Retinal pigment epithelial cell (primary cell): ENCODE results near the gene TRUB1.

Experiments used
- DNase-seq: peaks from one replicate; pipeline ENCODE4 v3.0.0-alpha.2; 2010; ENCODE audit warnings: low read depth
- H3K4me3 ChIP-seq: 2 replicates; pipeline ENCODE4 v1.5.1; 2011; ENCODE audit warnings: mild to moderate bottlenecking, low read length, control low read depth, moderate library complexity
- TF ChIP-seq, protein P1 (sequence below): conservative IDR thresholded peaks from 2 replicates; pipeline ENCODE4 v1.5.1; 2011; ENCODE audit warnings: low read depth, low read length, control low read depth, inconsistent platforms

The TRUB1 gene

DNA sequence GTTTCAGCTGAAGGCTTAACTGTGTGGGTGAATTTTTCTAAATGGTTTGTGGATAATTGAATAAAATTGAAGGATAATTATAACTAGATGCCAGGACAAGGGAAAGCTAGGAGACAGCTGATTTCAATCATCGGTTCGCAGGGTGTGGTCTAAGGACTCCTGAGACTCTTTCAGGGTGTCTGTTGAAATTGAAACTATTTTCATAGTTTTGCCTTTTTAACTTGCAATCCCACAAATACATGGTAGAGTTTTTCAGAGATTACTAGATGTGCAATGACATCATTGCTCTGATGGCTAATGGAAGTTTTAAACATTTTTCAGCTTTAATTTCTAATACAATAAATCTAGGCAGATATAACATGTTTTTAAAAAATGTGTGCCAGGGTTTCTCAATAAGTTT, 18.5 kb downstream of the TRUB1 start:
- DNase-seq = no peak
- no peak overlapping the region for H3K4me3 ChIP-seq
- TF ChIP-seq, protein P1, sequence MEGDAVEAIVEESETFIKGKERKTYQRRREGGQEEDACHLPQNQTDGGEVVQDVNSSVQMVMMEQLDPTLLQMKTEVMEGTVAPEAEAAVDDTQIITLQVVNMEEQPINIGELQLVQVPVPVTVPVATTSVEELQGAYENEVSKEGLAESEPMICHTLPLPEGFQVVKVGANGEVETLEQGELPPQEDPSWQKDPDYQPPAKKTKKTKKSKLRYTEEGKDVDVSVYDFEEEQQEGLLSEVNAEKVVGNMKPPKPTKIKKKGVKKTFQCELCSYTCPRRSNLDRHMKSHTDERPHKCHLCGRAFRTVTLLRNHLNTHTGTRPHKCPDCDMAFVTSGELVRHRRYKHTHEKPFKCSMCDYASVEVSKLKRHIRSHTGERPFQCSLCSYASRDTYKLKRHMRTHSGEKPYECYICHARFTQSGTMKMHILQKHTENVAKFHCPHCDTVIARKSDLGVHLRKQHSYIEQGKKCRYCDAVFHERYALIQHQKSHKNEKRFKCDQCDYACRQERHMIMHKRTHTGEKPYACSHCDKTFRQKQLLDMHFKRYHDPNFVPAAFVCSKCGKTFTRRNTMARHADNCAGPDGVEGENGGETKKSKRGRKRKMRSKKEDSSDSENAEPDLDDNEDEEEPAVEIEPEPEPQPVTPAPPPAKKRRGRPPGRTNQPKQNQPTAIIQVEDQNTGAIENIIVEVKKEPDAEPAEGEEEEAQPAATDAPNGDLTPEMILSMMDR = no peak

DNA sequence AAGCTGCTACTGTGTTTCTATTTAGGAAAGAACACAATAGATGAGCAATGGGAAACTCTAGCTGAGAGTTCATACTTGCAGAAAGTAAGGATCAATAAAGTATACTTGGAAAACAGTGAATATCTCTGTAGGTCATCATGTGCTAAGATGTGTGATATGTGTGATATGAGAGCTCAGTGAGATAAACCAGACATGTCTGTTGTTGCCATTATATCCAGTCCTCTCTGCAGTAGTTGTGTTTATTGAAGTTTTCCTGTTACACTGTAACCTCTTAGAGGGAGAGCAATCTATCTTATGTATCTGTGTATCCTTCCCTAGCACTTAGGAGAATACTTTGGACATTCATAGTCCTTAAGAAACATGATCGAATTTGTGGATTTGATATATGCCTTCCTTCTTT, 19.1 kb downstream of the TRUB1 start:
- no peak for DNase-seq
- H3K4me3 ChIP-seq = no peak overlapping the region
- TF ChIP-seq, protein P1 = no peak

DNA sequence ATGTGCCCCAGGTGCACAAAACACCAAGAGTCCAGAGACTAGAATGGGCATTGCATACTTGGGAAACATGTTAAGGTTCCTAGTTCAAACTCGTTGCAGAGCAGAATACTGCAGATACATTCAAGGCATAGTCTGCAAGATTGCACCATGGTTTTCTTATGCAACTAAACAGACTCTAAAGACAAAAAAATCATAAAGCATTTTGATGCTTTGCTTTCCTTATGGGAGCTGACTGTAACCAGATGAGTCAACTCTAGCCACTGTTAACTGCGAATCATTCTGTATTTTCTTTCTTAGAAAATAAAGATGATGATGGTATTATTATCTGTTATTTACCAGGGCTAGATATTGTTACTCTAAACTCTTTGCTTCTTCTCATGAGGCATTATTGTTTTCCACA, 19.7 kb downstream of the TRUB1 start:
- H3K4me3 ChIP-seq = no peak overlapping the region
- TF ChIP-seq, protein P1 = no peak
- DNase-seq = no peak

DNA sequence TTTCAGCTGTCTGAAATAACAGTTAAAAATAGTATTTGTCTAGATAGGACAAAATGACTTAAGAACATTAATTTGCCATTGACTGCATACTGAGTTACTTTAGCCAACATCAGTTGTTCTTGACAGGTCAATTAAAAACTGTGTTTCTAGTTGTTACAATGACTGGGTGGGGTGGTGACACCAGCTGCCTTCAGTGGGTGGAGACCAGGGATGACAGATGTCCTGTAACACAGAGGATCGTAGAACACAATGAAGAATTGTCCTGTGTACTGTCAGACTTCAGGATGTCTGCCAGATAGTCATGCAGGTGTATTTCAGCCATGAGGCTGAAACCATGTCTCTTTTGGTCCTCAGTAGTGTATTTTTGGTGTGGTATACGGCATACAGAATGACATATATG, 24.4 kb downstream of the TRUB1 start:
- no peak for DNase-seq

DNA sequence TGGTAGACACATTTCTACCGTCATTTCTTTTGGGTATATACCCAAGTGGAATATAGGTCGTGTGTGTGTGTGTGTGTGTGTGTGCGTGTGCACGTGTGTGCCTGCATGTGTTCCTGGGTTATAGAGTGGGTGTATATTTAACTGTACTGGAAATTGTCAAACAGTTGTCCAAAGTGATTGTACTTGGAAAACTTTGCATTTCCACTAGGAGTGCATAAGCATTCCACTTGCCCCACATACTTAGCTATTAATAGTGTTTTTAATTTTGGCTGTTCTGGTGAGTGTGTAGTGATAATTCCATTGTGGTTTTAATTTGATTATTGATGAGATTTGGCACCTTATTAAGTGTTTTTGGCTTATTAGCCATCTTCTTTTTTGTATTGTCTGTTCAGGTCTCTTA, 25.9 kb downstream of the TRUB1 start:
- no peak overlapping the region for H3K4me3 ChIP-seq
- TF ChIP-seq, protein P1 = no peak
- no peak for DNase-seq

More for the DNA sequence above, 24.4 kb downstream of the TRUB1 start:
- TF ChIP-seq, protein P1 = no peak
- no peak overlapping the region for H3K4me3 ChIP-seq

DNA sequence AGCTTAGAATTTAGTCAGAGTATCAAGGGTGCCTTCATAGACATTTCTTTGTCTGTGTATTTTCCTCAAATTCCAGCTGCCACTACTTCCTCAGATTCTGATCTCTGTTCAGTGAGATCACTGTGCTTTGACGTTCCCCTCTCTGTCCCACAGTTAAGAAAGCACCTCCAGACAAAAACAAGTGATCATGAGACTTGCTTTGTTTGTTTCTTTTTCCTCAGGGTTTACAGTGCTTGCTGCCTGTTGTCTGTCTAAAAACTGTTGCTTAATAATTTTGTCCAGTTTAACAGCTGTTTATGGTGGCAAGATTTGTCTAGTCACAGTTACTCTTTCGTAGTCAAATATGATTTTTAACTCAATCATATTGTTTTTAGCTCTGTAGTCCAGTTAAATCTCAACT, 29.1 kb downstream of the TRUB1 start:
- no peak overlapping the region for H3K4me3 ChIP-seq
- TF ChIP-seq, protein P1 = no peak
- no peak for DNase-seq

DNA sequence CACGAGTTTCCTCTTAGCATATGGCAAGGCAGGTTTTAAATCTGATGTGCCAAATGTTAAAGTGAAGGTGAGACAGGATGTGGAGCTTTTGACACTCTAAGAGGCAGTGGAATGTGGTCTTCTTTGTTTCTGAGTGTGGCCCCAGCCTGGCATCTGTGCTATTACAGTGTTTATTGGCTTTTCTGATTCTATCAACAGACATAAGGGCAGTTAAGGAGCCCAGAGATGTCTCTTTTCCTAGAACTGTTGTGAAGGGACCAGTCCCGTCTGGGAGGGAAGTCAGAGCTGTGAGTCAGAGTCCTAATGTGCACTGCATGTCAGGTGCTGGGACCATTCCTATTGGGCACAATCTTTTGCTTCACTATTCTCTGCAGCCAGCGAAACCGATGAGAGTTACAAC, 32.5 kb downstream of the TRUB1 start:
- TF ChIP-seq, protein P1 = no peak
- DNase-seq = no peak
- H3K4me3 ChIP-seq = no peak overlapping the region
